H9 (cell line): ENCODE results near the gene GORASP1. TPM values are rescaled to one million over a fixed set of nuclear protein-coding genes. Genes with fewer than 3 reads are reported as not detected.
A peak's percentile ranks its signal among the peaks of the same experiment; 100 is the strongest.

Experiments used
- DNase-seq: peaks from one replicate; pipeline ENCODE4 v3.0.0-alpha.2; 2017
- H2AFZ ChIP-seq: one replicate; pipeline ENCODE4 v1.6.1; 2013; ENCODE audit warnings: mild to moderate bottlenecking, low read length, control low read depth, moderate library complexity
- H2AK5ac ChIP-seq: 2 replicates; pipeline ENCODE4 v1.6.1; 2013; ENCODE audit warnings: low read length, control low read depth, mixed read lengths; ENCODE audit not compliant: insufficient read length
- H2BK120ac ChIP-seq: one replicate; pipeline ENCODE4 v1.6.1; 2013; ENCODE audit warnings: low read depth, mild to moderate bottlenecking, low read length, control low read depth, inconsistent platforms; ENCODE audit not compliant: poor library complexity, severe bottlenecking
- H2BK12ac ChIP-seq: 2 replicates; pipeline ENCODE4 v1.6.1; 2013; ENCODE audit warnings: low read length, control low read depth, mixed read lengths, low read depth; ENCODE audit not compliant: insufficient read length
- H2BK15ac ChIP-seq: 2 replicates; pipeline ENCODE4 v1.6.1; 2013; ENCODE audit warnings: low read depth, low read length, control low read depth
- H2BK20ac ChIP-seq: one replicate; pipeline ENCODE4 v1.6.1; 2013; ENCODE audit warnings: low read depth, mild to moderate bottlenecking, low read length, control low read depth, inconsistent platforms; ENCODE audit not compliant: poor library complexity, severe bottlenecking
- H2BK5ac ChIP-seq: 2 replicates; pipeline ENCODE4 v1.6.1; 2013; ENCODE audit warnings: low read length, control low read depth, mixed read lengths; ENCODE audit not compliant: insufficient read length
- H3K14ac ChIP-seq: 2 replicates; pipeline ENCODE4 v1.6.1; 2013; ENCODE audit warnings: low read length, control low read depth; ENCODE audit not compliant: insufficient read depth
- H3K18ac ChIP-seq: 2 replicates; pipeline ENCODE4 v1.6.1; 2013; ENCODE audit warnings: low read depth, mild to moderate bottlenecking, mixed read lengths, low read length, control low read depth; ENCODE audit not compliant: insufficient read length
- H3K23ac ChIP-seq: 2 replicates; pipeline ENCODE4 v1.6.1; 2013; ENCODE audit warnings: low read length, control low read depth, mixed read lengths, low read depth; ENCODE audit not compliant: insufficient read length
- H3K23me2 ChIP-seq: 2 replicates; pipeline ENCODE4 v1.6.1; 2013; ENCODE audit warnings: low read depth, mild to moderate bottlenecking, mixed read lengths, low read length, control low read depth; ENCODE audit not compliant: insufficient read length, poor library complexity, severe bottlenecking
- H3K27ac ChIP-seq: 2 replicates; pipeline ENCODE4 v1.5.1; 2013; ENCODE audit warnings: low read length, control low read depth, mixed read lengths, low read depth; ENCODE audit not compliant: insufficient read length
- H3K27me3 ChIP-seq: 2 replicates; pipeline ENCODE4 v1.6.1; 2013; ENCODE audit warnings: low read length, control low read depth, inconsistent platforms; ENCODE audit not compliant: insufficient read depth
- H3K4ac ChIP-seq: 2 replicates; pipeline ENCODE4 v1.6.1; 2013; ENCODE audit warnings: low read depth, mild to moderate bottlenecking, control low read depth, inconsistent platforms, low read length, moderate library complexity
- H3K4me1 ChIP-seq: 2 replicates; pipeline ENCODE4 v1.6.1; 2013; ENCODE audit warnings: low read length, control low read depth, inconsistent platforms; ENCODE audit not compliant: insufficient read depth
- H3K4me2 ChIP-seq: 2 replicates; pipeline ENCODE4 v1.6.1; 2013; ENCODE audit warnings: low read length, control low read depth, mixed read lengths; ENCODE audit not compliant: insufficient read length, insufficient read depth
- H3K56ac ChIP-seq: 2 replicates; pipeline ENCODE4 v1.6.1; 2013; ENCODE audit warnings: low read depth, mild to moderate bottlenecking, mixed read lengths, low read length, control low read depth; ENCODE audit not compliant: insufficient read length
- H3K79me1 ChIP-seq: 2 replicates; pipeline ENCODE4 v1.6.1; 2013; ENCODE audit warnings: low read depth, mild to moderate bottlenecking, moderate library complexity, low read length, control low read depth, inconsistent platforms; ENCODE audit not compliant: insufficient read depth, poor library complexity, severe bottlenecking
- H3K79me2 ChIP-seq: 2 replicates; pipeline ENCODE4 v1.6.1; 2013; ENCODE audit warnings: low read length, control low read depth, inconsistent platforms; ENCODE audit not compliant: insufficient read depth
- H3K9ac ChIP-seq: 2 replicates; pipeline ENCODE4 v1.6.1; 2013; ENCODE audit warnings: low read length, control low read depth, mixed read lengths; ENCODE audit not compliant: insufficient read length; ENCODE audit errors: extremely low read depth
- H3K9me3 ChIP-seq: one replicate; pipeline ENCODE4 v1.6.1; 2013; ENCODE audit warnings: low read depth, low read length, inconsistent platforms; ENCODE audit not compliant: control insufficient read depth
- H3T11ph ChIP-seq: one replicate; pipeline ENCODE4 v1.6.1; 2013; ENCODE audit warnings: mild to moderate bottlenecking, low read length, control low read depth, inconsistent platforms
- H4K20me1 ChIP-seq: one replicate; pipeline ENCODE4 v1.6.1; 2013; ENCODE audit not compliant: control insufficient read depth, insufficient read length, insufficient read depth
- H4K5ac ChIP-seq: 2 replicates; pipeline ENCODE4 v1.6.1; 2013; ENCODE audit warnings: low read depth, mild to moderate bottlenecking, mixed read lengths, low read length, control low read depth; ENCODE audit not compliant: insufficient read length
- H4K8ac ChIP-seq: replicated peaks from 2 replicates; pipeline ENCODE4 v1.6.1; 2013; ENCODE audit warnings: low read length, control low read depth, mixed read lengths, low read depth; ENCODE audit not compliant: insufficient read length
- H4K91ac ChIP-seq: 2 replicates; pipeline ENCODE4 v1.6.1; 2013; ENCODE audit warnings: low read depth, mild to moderate bottlenecking, moderate library complexity, mixed read lengths, low read length, control low read depth; ENCODE audit not compliant: insufficient read length
- H3K27ac Mint-ChIP-seq, 3 experiments: 2 replicates in 2 of 3; 3 replicates in 1 of 3; pipeline ENCODE4 v1.8.0; 2020 to 2021; ENCODE audit warnings: mixed read lengths in 3 of 3, mild to moderate bottlenecking in 1 of 3, moderate library complexity in 1 of 3
- H3K27me3 Mint-ChIP-seq: 2 replicates; pipeline ENCODE4 v1.8.0; 2021; ENCODE audit warnings: low read depth, mild to moderate bottlenecking, moderate library complexity, mixed read lengths
- H3K36me3 Mint-ChIP-seq, 3 experiments: 2 replicates in 2 of 3; 3 replicates in 1 of 3; pipeline ENCODE4 v1.8.0; 2020 to 2021; ENCODE audit warnings: low read depth in 3 of 3, mixed read lengths in 3 of 3; ENCODE audit not compliant: insufficient read depth in 1 of 3
- H3K4me1 Mint-ChIP-seq, 2 experiments: 2 replicates each; pipeline ENCODE4 v1.8.0; 2020; ENCODE audit warnings: mixed read lengths in 2 of 2
- H3K4me3 Mint-ChIP-seq, 2 experiments: 2 replicates in 1 of 2; 3 replicates in 1 of 2; pipeline ENCODE4 v1.8.0; 2020 to 2021; ENCODE audit warnings: mild to moderate bottlenecking in 2 of 2, mixed read lengths in 2 of 2, moderate library complexity in 1 of 2
- H3K9me3 Mint-ChIP-seq, 2 experiments: 2 replicates in 1 of 2; 3 replicates in 1 of 2; pipeline ENCODE4 v1.8.0; 2020; ENCODE audit warnings: mild to moderate bottlenecking in 2 of 2, mixed read lengths in 2 of 2, moderate library complexity in 1 of 2
- WGBS: extraction: QIAGEN DNeasy Blood & Tissue Kit; methylation state at CpG from one replicate; pipeline ENCODE4 v1.1.7; 2013; ENCODE audit warnings: missing lambda C conversion rate, low lambda C conversion rate, mixed read lengths; ENCODE audit not compliant: insufficient read length; ENCODE audit errors: extremely low coverage; 5-methylcytosine and 5-hydroxymethylcytosine counted together
- total RNA-seq: library from RNA; stranded (reverse); gene quantifications from 2 replicates; pipeline ENCODE4 v1.2.1, GENCODE V29; 2021
- TF ChIP-seq, protein P1 (sequence below): fragments of 200-600 bp; sonication (generic); conservative IDR thresholded peaks from 3 replicates; pipeline ENCODE4 v1.8.0; 2021; ENCODE audit warnings: antibody characterized with exemption, mild to moderate bottlenecking

Gene GORASP1
- total RNA-seq, 1 experiment from 2014 or later = 37.4 TPM

GRCh38 chr3:39110041-39110639 is 2.7 kb upstream of the GORASP1 start:
- Histone ChIP-seq H3K18ac (no peak overlapping the region), H3K79me1 (no peaks in the 10 kb centered on the region), H2AK5ac (no peak overlapping the region), H4K20me1 (no peaks in the 10 kb centered on the region), H2BK15ac (no peak overlapping the region), H3K4me2 (no peak overlapping the region), H4K8ac (no peak overlapping the region), H2BK120ac (no peak overlapping the region), H2BK20ac (no peak overlapping the region), H3K79me2 (no peaks in the 10 kb centered on the region), H3K23me2 (peaks cover 15% of the 10 kb centered on the region), H3K14ac (no peak overlapping the region), H3K27me3 (0 out of 2 replicates have a peak, but pooled peaks cover 4% of the 10 kb centered on the region), H3K4me1 (no peaks in the 10 kb centered on the region), H3K27ac (no peak overlapping the region), H3K23ac (no peak overlapping the region), H3K9ac (no peak overlapping the region), H3K56ac (no peak overlapping the region), H2BK12ac (no peak overlapping the region), H4K91ac (no peak overlapping the region), H3K4ac (no peak overlapping the region), H3K9me3 (no peaks in the 10 kb centered on the region), H3T11ph (no peak overlapping the region), H2AFZ (no peak overlapping the region), H2BK5ac (no peak overlapping the region), H4K5ac (no peak overlapping the region)
- H3K4me3 Mint-ChIP-seq = no peak overlapping the region
- no peaks in the 10 kb centered on the region for H3K9me3 Mint-ChIP-seq
- WGBS = no CpG with 5 or more reads among the region's 2 CpGs
- peak; percentile 36 for DNase-seq
- H3K4me1 Mint-ChIP-seq = peaks cover 19 to 20% of the 10 kb centered on the region in 2 experiments
- TF ChIP-seq, protein P1, sequence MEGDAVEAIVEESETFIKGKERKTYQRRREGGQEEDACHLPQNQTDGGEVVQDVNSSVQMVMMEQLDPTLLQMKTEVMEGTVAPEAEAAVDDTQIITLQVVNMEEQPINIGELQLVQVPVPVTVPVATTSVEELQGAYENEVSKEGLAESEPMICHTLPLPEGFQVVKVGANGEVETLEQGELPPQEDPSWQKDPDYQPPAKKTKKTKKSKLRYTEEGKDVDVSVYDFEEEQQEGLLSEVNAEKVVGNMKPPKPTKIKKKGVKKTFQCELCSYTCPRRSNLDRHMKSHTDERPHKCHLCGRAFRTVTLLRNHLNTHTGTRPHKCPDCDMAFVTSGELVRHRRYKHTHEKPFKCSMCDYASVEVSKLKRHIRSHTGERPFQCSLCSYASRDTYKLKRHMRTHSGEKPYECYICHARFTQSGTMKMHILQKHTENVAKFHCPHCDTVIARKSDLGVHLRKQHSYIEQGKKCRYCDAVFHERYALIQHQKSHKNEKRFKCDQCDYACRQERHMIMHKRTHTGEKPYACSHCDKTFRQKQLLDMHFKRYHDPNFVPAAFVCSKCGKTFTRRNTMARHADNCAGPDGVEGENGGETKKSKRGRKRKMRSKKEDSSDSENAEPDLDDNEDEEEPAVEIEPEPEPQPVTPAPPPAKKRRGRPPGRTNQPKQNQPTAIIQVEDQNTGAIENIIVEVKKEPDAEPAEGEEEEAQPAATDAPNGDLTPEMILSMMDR = peak; percentile 28; the same call in 2 of the 3 replicates
- peaks cover 24% of the 10 kb centered on the region for H3K27me3 Mint-ChIP-seq
- no peak overlapping the region for H3K27ac Mint-ChIP-seq
- no peaks in the 10 kb centered on the region; a peak in 1 of 7 replicates for H3K36me3 Mint-ChIP-seq
